Activated CD8-positive, alpha-beta memory T cell treated with anti-CD3 and anti-CD28 coated beads, Interleukin-2, amount 50 U/mL, for 4 hours (primary cell): ENCODE measurements around the gene SPTB.

Source experiments
- DNase-seq: peaks from one replicate; pipeline ENCODE4 v3.0.0-alpha.2; 2020

Gene SPTB

GRCh38 chr14:64723691-64724577 lies 155.8 kb downstream of the SPTB start:
- DNase-seq, result no peak

DNA sequence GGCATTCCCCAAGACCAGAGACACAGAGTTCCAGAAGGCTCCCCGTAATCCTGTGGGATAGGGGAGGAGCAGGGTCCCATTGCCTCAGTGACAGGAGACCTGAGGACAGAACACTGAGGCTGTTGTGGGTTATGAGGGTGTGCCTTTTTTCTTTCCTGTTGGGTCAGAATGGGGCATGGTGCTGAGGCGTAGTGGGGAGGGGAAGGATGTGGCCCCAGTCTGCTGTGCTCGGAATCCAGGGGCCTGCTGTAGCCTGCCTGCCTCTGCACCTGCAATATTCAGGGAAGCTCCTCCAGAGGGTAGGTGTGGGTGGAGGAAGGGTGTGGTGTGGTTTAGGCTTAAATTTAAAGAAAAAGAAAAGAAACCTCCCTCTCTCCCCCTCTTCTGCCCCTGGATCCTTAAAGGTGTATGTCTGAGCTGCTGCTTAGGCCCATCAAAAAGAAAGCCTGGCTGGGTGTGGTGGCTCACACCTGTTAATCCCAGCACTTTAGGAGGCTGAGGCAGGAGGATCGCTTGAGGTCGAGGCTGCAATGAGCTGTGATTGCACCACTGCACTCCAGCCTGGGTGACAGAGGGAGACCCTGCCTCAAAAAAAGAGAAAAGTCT lies 156.8 kb downstream of the SPTB start:
- no peak for DNase-seq

GRCh38 chr14:64721899-64722298 lies 157.8 kb downstream of the SPTB start:
- no peak for DNase-seq

DNA sequence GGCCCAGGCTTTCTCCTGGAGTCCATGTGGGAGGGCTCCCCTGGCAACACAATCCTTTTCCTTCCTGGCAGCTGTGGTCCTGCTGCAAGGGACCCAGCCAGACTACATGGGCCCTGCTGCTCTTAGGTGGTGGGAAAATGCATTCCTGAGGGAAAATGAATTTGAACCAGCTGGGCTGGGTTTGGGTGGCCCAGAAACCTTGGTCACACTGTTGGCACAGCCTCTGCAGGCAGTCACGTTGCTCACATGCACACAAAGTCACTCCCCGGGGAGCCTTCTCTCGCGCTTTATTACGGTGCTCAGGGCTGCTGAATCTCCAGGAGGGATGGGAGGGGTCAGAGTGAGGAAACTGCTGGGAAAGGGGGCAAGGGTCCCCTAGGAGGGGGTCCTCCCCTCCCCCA lies 158.3 kb downstream of the SPTB start:
- DNase-seq, result no peak

DNA sequence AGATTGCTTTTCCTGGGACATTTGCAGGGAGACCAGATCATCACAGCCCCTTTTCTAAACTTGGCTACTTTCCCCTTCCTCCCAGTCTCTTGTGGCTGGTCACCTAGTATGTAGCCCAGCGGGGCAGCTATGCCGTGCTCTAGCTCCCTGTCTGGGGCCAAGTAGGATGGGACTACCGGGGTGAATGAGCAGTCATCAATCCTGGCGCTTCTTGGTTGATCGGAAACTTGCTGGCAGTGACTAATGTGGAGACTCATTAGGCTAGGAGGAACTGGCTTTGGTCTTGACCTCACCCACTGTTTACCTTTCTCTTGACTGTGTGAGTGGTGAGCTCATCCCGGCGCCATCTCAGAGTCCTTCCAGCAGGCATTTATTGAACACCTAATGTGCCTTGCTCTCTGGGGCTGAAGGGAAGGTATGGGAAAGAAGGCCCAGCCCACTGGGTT lies 159.6 kb downstream of the SPTB start:
- DNase-seq, result no peak

DNA sequence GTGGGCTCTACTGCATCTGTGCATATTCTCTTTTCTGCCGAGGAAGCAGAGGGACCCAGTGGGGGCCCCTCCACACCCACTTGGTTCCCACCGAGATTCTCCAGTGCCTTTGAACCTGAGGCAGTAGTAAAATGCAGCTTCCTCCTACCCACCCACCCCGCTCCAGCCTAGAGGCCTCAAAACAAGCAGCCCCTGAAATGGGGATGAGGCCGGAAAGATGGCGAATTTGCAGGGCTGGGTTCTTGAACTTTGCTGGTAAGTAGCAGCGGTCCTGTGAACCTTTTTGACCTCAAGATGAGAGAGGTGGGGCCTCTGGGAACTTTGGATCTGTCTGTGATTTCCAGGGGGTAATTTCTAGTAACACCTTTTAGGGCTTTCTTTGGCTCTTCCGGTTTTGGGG lies 160.1 kb downstream of the SPTB start:
- no peak for DNase-seq

DNA sequence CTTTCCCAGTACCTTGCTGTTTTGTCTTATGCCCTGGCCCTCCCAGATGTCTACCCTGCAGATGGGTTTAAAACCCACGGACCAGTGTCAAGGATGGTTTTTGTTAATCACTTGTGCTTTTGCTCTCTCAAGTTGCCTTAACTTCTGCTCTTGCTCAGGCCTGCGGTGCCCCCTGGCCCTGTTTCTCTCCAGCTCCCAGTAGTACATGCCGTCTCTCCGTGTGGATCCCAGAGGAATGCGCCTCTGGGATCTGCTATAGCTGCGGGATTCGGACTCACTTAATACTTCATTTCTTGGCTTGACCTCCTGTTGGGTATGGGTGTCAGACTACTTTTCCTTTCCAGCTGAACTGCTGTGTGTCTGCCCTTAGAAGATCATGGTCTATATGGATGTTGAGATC lies 160.9 kb downstream of the SPTB start:
- DNase-seq, result no peak

- no peak for DNase-seq
These were observed 161.8 kb downstream of the SPTB start for GRCh38 chr14:64717870-64718269.

DNA sequence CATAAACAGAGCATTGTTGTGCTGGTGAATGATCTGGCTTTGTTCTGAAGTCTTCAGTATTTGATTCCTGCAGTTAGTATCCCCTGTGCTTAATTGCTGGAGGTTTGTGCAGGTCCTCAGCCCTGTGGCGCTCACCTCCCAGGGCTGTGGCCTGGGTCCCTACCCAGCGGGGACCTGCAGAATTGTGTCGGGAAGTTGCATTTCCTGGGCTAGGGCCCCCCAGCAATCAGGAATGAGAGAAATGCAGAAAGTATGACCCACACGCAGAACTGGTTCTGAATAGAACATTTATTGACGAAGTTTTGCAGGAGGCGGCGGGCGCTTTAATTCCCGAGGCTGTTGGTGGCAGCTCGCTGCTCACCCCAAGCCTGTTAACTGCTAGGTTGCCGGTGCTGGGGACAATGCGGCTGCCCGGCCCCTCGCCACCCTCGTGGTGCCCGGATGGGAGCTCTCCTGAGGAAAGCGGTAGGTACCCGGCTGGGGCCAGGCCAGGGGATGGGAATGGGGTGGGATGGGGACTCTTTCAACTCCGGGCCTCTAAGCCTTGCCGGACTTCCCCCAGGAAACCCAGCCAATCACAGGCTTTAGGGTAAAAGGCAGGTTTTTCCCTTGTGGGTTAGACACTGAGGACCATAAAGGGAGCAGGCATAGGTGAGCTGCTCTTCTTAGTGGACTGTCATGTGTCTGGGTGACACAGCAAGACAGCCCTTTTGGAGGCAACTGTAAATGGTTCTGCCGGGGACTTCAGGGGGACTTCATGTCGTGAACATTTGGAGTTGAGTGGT lies 163.9 kb downstream of the SPTB start:
- DNase-seq, result no peak

GRCh38 chr14:64715146-64715627 lies 164.5 kb downstream of the SPTB start:
- DNase-seq, result no peak

DNA sequence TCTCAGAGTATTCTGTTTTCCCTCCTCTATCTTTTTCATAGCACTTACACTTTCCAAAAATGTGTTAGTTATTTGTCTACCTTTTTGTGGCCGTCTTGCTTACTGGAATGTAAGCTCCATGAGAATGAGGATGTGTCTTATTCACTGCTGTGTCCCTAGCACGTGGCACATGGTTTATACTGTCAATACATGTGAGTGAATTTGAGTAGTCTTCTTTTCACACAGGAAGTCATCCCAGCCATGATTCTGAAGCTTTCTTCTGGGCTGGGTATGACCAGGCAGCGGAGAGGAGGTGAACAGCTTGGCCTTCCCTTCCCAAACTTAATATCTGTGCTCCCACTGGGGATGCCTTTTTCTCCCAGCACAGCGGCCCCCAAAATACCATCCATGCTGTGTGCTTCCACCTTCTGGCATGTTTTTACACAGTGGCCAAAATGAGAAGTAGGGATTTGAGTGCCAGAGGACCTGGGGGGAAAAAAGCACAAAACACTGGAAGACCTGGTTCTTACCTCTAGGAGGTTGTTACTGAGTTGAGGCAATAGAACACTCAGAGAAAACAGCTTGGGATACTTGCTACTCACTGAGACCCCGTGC lies 165.2 kb downstream of the SPTB start:
- no peak for DNase-seq

- no peak for DNase-seq
These were observed 166.0 kb downstream of the SPTB start for GRCh38 chr14:64713677-64714076.

DNA sequence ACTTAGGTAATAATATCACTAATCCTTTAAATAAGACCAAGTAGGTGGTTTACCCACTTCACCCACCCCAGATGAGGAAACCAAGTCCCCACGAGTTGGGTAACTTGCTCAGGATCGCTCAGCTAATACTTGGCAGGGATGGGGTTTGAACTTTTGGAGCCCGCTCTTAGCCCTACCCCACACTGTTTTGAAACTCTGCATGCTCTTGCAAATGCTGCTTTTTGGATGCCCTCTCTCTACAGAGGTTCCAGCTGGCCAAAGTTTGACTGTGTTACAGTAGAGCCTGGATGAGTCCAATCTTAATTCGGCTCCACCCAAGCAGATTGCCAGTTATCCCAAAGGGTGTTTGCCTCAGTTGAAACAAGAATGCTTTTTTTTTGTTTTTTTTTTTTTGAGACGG lies 168.7 kb downstream of the SPTB start:
- no peak for DNase-seq

GRCh38 chr14:64709126-64709525 lies 170.6 kb downstream of the SPTB start:
- DNase-seq, result no peak

GRCh38 chr14:64708148-64709004 lies 171.3 kb downstream of the SPTB start:
- DNase-seq, result no peak

- no peak for DNase-seq
These were observed 172.0 kb downstream of the SPTB start for GRCh38 chr14:64707661-64708060.

DNA sequence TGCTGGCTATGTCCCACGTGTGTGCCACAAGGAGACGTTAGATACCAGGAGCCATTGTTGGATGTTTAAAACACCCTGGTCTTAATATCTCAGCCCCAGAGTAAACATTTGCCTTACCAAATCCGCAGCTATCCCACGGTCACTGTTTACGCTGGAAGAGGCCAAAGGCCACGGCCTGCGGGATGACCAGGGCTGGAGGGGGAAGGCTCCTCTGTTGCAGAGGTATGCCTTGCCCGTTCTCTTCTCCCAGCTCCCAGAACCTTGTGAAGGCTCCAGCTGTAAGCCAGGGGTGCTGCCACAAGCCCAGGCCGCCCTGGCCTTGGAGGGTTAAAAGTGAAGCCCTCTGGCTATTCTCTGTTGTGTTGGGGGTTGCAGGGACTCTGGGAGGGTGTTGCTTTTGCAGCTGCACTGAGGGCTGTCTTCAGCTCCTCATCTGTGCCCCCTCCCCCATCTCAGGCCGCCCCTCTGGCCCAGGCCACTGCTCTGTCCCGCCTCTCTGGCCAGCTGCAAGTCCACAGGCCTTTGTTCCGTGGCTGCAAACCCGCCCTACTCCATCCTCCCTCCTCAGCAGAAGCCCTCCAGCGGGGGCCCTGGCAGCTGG lies 173.0 kb downstream of the SPTB start:
- no peak for DNase-seq

- DNase-seq, result no peak
These were observed 173.6 kb downstream of the SPTB start for GRCh38 chr14:64706119-64706592.

- no peak for DNase-seq
These were observed 174.2 kb downstream of the SPTB start for GRCh38 chr14:64705381-64706118.

GRCh38 chr14:64704743-64705380 lies 174.8 kb downstream of the SPTB start:
- DNase-seq, result no peak
